Measurements from ENCODE around the gene MYO5A.

Gene MYO5A

DNA sequence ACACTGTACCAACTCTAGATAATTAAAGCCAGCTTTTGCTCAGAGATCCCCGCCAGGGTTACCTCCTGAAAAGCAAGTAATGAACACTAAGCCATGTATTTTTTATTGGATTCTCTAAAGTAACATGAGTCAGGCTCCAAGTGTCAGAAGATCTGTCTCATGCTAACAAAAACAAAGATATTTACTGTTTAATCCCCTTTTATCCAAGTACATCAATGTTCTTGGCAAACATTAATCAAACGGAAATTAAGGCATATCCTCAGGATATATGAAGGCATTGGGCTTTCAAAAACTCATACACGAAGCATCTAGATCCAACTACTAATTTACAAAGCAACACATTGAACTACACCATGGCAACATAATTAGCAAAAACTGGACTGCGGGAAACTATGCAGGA, 37.2 kb downstream of the MYO5A start:
- TF ChIP-seq, protein P1, sequence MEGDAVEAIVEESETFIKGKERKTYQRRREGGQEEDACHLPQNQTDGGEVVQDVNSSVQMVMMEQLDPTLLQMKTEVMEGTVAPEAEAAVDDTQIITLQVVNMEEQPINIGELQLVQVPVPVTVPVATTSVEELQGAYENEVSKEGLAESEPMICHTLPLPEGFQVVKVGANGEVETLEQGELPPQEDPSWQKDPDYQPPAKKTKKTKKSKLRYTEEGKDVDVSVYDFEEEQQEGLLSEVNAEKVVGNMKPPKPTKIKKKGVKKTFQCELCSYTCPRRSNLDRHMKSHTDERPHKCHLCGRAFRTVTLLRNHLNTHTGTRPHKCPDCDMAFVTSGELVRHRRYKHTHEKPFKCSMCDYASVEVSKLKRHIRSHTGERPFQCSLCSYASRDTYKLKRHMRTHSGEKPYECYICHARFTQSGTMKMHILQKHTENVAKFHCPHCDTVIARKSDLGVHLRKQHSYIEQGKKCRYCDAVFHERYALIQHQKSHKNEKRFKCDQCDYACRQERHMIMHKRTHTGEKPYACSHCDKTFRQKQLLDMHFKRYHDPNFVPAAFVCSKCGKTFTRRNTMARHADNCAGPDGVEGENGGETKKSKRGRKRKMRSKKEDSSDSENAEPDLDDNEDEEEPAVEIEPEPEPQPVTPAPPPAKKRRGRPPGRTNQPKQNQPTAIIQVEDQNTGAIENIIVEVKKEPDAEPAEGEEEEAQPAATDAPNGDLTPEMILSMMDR (conservative IDR thresholded peaks at IDR 0.05) = no peak
- no peak overlapping the region for H3K27ac ChIP-seq

DNA sequence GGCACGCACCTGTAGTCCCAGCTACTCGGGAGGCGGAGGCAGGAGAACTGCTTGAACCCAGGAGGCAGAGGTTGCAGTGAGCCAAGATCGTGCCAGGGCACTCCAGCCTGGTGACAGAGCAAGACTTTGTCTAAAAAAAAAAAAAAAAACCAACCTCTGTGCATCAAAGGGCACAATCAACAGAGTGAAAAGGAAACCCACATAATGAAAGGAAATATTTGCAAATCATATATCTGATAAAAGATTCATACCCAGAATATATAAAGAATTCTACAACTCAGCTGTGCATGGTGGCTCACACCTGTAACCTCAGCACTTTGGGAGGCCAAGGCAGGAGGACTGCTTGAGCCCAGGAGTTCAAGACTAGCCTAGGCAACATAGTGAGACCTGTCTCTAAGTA, 39.2 kb downstream of the MYO5A start:
- peak overlapping the region; percentile 44 for H3K27ac ChIP-seq

DNA sequence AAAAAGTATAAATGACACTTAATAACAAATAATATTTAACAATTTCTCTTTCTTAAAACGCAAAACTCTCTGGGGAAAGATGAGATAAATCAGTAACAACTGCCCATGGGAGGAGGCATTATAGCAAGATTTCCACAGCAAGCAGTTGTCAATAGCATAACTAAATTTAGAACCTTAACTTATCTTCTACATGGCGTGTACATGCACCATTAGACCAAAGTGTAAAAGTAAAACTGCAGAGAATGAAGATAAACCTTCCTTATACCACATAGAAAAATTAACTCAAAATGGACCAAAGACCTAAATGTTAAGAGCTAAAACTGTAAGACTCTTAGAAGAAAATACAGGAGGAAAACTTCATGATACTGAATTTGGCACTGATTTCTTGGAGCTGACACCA, 39.9 kb downstream of the MYO5A start:
- H3K27ac ChIP-seq = peak overlapping the region; percentile 44
- TF ChIP-seq, protein P1 (conservative IDR thresholded peaks at IDR 0.05) = no peak

DNA sequence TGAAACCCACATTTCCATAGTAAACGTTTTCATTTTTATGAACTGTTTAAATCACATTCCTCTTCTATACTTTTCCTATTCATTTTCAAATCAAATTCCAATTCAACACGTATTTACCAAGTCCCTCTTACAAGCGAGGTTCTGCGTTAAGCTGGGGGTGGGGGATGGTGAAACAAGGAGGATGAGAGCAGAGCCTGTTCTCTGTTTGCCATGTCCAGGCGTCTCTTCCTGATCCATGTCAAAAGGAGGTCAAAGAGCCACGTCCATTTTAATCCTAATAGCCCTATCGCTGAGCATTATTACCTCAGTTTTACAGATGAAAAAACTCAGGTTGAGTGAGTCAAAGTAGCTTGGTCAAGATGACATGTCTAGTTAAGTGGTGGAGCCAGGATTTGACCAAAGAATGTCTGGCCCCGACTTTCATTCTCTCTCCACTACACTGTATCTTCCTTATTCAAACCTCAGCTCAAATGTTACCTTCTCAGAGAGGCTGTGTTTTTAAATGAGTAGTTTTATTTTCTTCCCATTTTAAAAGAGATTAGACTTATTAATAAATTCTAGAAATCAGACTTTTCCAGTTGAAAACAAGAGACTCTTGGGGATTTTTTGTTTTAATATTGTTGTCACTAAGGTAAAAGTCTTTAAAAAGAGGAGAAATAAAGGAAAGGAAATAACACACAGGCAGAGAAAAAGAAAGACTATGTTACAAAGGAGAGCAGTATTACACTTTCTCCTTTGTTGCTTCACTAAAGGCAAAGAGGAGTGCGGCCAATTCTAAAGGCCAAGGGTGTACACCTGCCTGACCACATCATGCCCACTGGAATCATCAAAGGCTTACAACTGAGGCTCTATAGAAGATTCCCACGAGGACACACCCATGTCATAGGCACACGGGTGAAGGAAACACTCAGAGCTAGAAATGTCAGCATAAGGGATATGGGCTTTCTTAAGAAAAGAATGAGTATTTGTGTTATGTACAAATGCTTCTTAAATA, 42.4 kb downstream of the MYO5A start:
- TF ChIP-seq, protein P1 (conservative IDR thresholded peaks at IDR 0.05) = no peak
- H3K27ac ChIP-seq = no peak overlapping the region

DNA sequence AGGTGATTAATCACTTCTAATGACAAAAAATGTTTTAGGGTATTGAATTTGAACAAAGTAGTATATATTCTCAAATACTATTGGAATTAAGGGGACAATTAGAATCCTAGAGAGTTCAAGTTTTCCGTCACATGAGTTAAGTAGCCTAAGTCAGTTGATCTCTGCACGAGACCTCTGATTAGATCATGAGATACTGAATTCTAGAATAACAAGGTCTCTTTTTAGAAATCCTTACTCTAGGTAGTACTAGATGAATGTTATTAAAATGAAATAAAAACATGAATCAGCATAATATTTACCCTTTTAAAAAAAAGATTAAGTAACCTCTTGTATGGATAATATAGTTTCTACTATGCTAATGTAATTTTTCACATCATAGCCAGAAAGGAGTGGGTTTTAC, 43.4 kb downstream of the MYO5A start:
- H3K27ac ChIP-seq = no peak overlapping the region
- TF ChIP-seq, protein P1 (conservative IDR thresholded peaks at IDR 0.05) = no peak

DNA sequence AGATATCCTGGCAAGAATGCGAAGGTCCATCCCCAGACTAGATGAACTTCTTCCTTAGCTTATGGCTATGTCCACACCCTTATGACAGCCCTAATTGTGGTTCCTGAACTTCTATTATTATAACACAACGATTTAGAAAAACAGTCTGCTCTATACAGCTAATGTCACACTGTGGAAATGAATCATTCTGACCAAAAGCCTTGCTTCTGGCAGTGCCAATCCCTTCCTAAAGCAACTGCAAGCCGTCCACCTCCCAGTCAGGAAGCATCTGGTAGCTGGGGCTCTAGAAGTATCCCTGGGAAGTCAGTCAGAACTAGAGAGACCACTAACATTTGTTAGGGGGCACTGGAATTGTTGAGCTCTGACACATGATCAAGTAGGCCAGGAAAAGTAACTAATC, 45.0 kb downstream of the MYO5A start:
- no peak overlapping the region for H3K27ac ChIP-seq
- TF ChIP-seq, protein P1 (conservative IDR thresholded peaks at IDR 0.05) = no peak

DNA sequence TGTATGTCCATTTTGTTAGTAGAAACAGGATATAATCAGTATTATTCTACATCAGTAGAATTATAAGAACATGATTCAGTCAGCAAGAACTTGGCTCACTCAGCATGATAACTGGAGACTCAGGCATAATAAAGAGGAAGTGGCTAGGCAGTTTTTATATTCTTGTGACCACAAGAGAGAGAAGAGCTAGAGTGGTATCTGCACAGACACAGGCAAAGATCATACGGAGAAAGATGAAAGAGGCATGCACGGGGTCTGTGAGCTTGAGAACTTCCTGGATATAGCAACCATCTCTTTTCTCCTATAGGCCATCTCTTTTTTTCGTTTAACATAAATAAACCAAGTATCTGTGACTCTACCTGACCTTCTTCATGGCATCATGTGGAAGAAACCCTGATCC, 46.8 kb downstream of the MYO5A start:
- no peak overlapping the region for H3K27ac ChIP-seq
- TF ChIP-seq, protein P1 (conservative IDR thresholded peaks at IDR 0.05) = no peak

DNA sequence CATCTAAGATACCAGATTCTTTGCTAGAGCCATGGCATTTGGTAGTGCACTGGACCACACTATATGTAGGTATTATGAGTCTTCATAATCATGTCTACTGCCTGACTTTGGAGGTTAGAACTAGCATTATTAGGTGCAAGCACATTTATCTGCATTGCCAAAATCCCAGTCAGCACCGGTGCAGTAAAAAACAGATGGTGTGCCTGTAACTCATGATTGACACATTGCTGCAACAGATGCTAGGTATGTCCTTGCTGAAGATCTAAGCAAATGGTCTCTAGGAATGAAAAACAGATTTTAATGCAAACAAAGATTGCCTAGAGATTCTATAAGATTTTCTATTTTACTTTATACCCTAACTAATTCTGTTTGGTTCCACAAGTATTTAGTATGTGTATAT, 47.7 kb downstream of the MYO5A start:
- TF ChIP-seq, protein P1 (conservative IDR thresholded peaks at IDR 0.05) = no peak
- no peak overlapping the region for H3K27ac ChIP-seq
